Activated CD4-positive, alpha-beta T cell treated with anti-CD3 and anti-CD28 coated beads for 1 hour (primary cell): ENCODE results near the gene TRIM68.

Experiments
- DNase-seq: peaks from one replicate; pipeline ENCODE4 v3.0.0-alpha.2; 2020

TRIM68 gene

GRCh38 chr11:4606231-4607015, 1.6 kb downstream of the TRIM68 start:
- no peak for DNase-seq

- DNase-seq, result no peak
Measured at GRCh38 chr11:4605057-4605456, 3.0 kb downstream of the TRIM68 start.

GRCh38 chr11:4593739-4594138, 14.3 kb downstream of the TRIM68 start, which contains the start of gene OR52I1:
Gene OR52I1, plus strand, starts transcription at chr11:4594039. Its CDS starts 0 bp downstream, at chr11:4594039.
- DNase-seq, result no peak

- DNase-seq, result no peak
Measured at GRCh38 chr11:4589017-4589416, 19.0 kb downstream of the TRIM68 start.

GRCh38 chr11:4581443-4581842, 26.6 kb downstream of the TRIM68 start, which contains the start of gene OR52I2:
Gene OR52I2, plus strand, starts transcription at chr11:4581743.
- DNase-seq, result no peak

- DNase-seq, result no peak
Measured at GRCh38 chr11:4580124-4580523, 27.9 kb downstream of the TRIM68 start.

GRCh38 chr11:4578624-4579023, 29.4 kb downstream of the TRIM68 start:
- no peak for DNase-seq

GRCh38 chr11:4577761-4578160, 30.3 kb downstream of the TRIM68 start:
- DNase-seq, result no peak

- DNase-seq, result no peak
Measured at GRCh38 chr11:4576880-4577279, 31.2 kb downstream of the TRIM68 start.

GRCh38 chr11:4569075-4569474, 39.0 kb downstream of the TRIM68 start:
- DNase-seq, result no peak

- no peak for DNase-seq
Measured at GRCh38 chr11:4565371-4565770, 42.7 kb downstream of the TRIM68 start.

GRCh38 chr11:4560467-4560866, 47.6 kb downstream of the TRIM68 start:
- DNase-seq, result no peak

GRCh38 chr11:4559527-4560440, 48.2 kb downstream of the TRIM68 start:
- DNase-seq, result no peak

GRCh38 chr11:4551346-4551979, 56.6 kb downstream of the TRIM68 start:
- no peak for DNase-seq
